Endodermal cell (in vitro differentiated cells): ENCODE measurements around the gene ZFAND4. TPM values are rescaled to one million over a fixed set of nuclear protein-coding genes. Genes with fewer than 3 reads are reported as not detected.

ENCODE experiments used
- DNase-seq: peaks from one replicate; pipeline ENCODE4 v3.0.0-alpha.2; 2017
- H3K27ac ChIP-seq: 2 replicates; pipeline ENCODE4 v1.5.1; 2013; ENCODE audit warnings: mild to moderate bottlenecking, low read depth, low read length, moderate library complexity
- H3K27me3 ChIP-seq: 2 replicates; pipeline ENCODE4 v1.6.1; 2013; ENCODE audit warnings: mild to moderate bottlenecking, low read length, moderate library complexity; ENCODE audit not compliant: insufficient read depth, control insufficient read depth, poor library complexity, severe bottlenecking
- H3K36me3 ChIP-seq: 2 replicates; pipeline ENCODE4 v1.7.0; 2013; ENCODE audit warnings: mild to moderate bottlenecking, low read length, moderate library complexity; ENCODE audit not compliant: control insufficient read depth, insufficient read depth
- H3K4me1 ChIP-seq: one replicate; pipeline ENCODE4 v1.7.0; 2013; ENCODE audit warnings: low read length; ENCODE audit not compliant: control insufficient read depth, insufficient read depth
- H3K4me3 ChIP-seq: 2 replicates; pipeline ENCODE4 v1.5.1; 2013; ENCODE audit warnings: mild to moderate bottlenecking, low read length, moderate library complexity
- H3K9ac ChIP-seq: 2 replicates; pipeline ENCODE4 v1.6.1; 2013; ENCODE audit warnings: mild to moderate bottlenecking, low read length, moderate library complexity; ENCODE audit not compliant: poor library complexity, severe bottlenecking; ENCODE audit errors: extremely low read depth
- H3K9me3 ChIP-seq: 2 replicates; pipeline ENCODE4 v1.6.1; 2013; ENCODE audit warnings: mild to moderate bottlenecking, low read length, moderate library complexity; ENCODE audit not compliant: control insufficient read depth
- H3K27ac Mint-ChIP-seq: 2 replicates; pipeline ENCODE4 v1.8.0; 2020; ENCODE audit warnings: mixed read lengths
- H3K27me3 Mint-ChIP-seq: 2 replicates; pipeline ENCODE4 v1.8.0; 2021; ENCODE audit warnings: mild to moderate bottlenecking, mixed read lengths; ENCODE audit not compliant: insufficient read depth
- H3K36me3 Mint-ChIP-seq: 2 replicates; pipeline ENCODE4 v1.8.0; 2020; ENCODE audit warnings: low read depth, mixed read lengths
- H3K4me1 Mint-ChIP-seq: 2 replicates; pipeline ENCODE4 v1.8.0; 2020; ENCODE audit warnings: mixed read lengths
- H3K4me3 Mint-ChIP-seq: 2 replicates; pipeline ENCODE4 v1.8.0; 2020; ENCODE audit warnings: mild to moderate bottlenecking, moderate library complexity, mixed read lengths
- H3K9me3 Mint-ChIP-seq: 2 replicates; pipeline ENCODE4 v1.8.0; 2020; ENCODE audit warnings: mild to moderate bottlenecking, mixed read lengths
- WGBS, 2 experiments: methylation state at CpG; one replicate each; pipeline versions ENCODE4 v1.1.5 to v1.1.7; 2013; ENCODE audit warnings: missing lambda C conversion rate in 2 of 2, mixed read lengths in 1 of 2; ENCODE audit not compliant: insufficient coverage in 1 of 2, insufficient read length in 1 of 2; 5-methylcytosine and 5-hydroxymethylcytosine counted together
- total RNA-seq, 2 donors: library from RNA; stranded (reverse); fragmentation: NEBNext Ultra II Directional in 1 of 2; extraction: Animal tissue kit (Norgen Biotek cat#: 25700) in 1 of 2; gene quantifications; 2 replicates in 1 of 2; 3 replicates in 1 of 2; pipeline ENCODE4 v1.2.1, GENCODE V29; 2021
- TF ChIP-seq, protein P1 (sequence below): fragments of 200-600 bp; sonication (generic); conservative IDR thresholded peaks from 2 replicates; pipeline ENCODE4 v1.5.0; 2021; ENCODE audit warnings: antibody characterized with exemption, mild to moderate bottlenecking

ZFAND4 gene
- total RNA-seq, 2 donors from 2014 or later: 13.4 to 16.8 TPM

DNA sequence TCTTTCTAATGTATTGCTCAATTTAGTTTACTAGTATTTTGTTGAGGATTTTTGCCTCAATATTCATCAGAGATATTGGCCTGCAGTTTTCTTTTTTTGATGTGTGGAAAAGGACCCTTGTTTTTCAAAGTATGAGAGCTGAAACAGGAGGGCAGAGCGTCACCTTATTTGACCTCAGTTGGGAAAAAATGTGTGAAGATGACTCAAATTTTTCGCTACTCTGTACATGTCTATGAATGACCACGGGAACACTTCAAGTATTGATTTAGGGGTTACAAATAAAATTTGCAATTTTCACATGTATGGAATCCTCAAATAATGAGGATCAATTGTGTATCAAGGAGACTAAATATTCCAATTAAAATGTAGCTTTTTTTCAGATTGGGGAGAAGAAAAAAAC, 103.1 kb downstream of the ZFAND4 start:
- H3K4me3 Mint-ChIP-seq: no peak overlapping the region
- H3K4me1 ChIP-seq: no peaks in the 10 kb centered on the region
- peaks cover 37% of the 10 kb centered on the region for H3K9me3 Mint-ChIP-seq
- WGBS, 2 experiments: 98 to 100% methylated on average over 3 of the region's 3 CpGs
- no peak overlapping the region for H3K4me3 ChIP-seq
- no peaks in the 10 kb centered on the region for H3K36me3 ChIP-seq
- H3K36me3 Mint-ChIP-seq: peaks cover 20% of the 10 kb centered on the region
- no peak overlapping the region for H3K27ac Mint-ChIP-seq
- TF ChIP-seq, protein P1, sequence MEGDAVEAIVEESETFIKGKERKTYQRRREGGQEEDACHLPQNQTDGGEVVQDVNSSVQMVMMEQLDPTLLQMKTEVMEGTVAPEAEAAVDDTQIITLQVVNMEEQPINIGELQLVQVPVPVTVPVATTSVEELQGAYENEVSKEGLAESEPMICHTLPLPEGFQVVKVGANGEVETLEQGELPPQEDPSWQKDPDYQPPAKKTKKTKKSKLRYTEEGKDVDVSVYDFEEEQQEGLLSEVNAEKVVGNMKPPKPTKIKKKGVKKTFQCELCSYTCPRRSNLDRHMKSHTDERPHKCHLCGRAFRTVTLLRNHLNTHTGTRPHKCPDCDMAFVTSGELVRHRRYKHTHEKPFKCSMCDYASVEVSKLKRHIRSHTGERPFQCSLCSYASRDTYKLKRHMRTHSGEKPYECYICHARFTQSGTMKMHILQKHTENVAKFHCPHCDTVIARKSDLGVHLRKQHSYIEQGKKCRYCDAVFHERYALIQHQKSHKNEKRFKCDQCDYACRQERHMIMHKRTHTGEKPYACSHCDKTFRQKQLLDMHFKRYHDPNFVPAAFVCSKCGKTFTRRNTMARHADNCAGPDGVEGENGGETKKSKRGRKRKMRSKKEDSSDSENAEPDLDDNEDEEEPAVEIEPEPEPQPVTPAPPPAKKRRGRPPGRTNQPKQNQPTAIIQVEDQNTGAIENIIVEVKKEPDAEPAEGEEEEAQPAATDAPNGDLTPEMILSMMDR: no peak
- no peaks in the 10 kb centered on the region for H3K27me3 Mint-ChIP-seq
- no peak for DNase-seq
- H3K4me1 Mint-ChIP-seq: peaks cover 6% of the 10 kb centered on the region
- H3K27me3 ChIP-seq: no peaks in the 10 kb centered on the region
- H3K9ac ChIP-seq: no peak overlapping the region
- H3K9me3 ChIP-seq: no peaks in the 10 kb centered on the region
- no peak overlapping the region for H3K27ac ChIP-seq

DNA sequence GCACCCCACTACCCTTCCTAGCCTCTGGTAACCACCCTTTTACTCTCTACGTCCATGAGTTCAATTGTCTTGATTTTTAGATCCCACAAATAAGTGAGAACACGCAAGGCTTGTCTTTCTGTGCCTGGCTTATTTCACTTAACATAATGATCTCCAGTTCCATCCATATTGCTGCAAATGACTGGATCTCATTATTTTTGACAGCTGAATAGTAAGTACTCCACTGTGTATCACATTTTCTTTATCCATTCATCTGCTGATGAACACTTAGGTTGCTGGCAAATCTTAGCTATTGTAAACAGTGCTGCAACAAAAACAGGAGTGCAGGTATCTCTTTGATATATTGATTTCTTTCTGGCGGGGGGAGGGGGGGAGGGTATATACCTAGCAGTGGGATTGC, 106.2 kb downstream of the ZFAND4 start:
- H3K9me3 ChIP-seq: peaks cover 8% of the 10 kb centered on the region
- no peaks in the 10 kb centered on the region for H3K27me3 ChIP-seq
- peaks cover 4% of the 10 kb centered on the region for H3K4me1 Mint-ChIP-seq
- H3K9me3 Mint-ChIP-seq: peaks cover 30% of the 10 kb centered on the region
- peaks cover 19% of the 10 kb centered on the region for H3K36me3 Mint-ChIP-seq
- H3K4me3 Mint-ChIP-seq: no peak overlapping the region
- no peak overlapping the region for H3K27ac Mint-ChIP-seq
- H3K27me3 Mint-ChIP-seq: no peaks in the 10 kb centered on the region
- H3K9ac ChIP-seq: no peak overlapping the region
- no peaks in the 10 kb centered on the region for H3K4me1 ChIP-seq
- no peak for DNase-seq
- H3K27ac ChIP-seq: no peak overlapping the region
- H3K36me3 ChIP-seq: no peaks in the 10 kb centered on the region
- 90 to 93% methylated on average over 2 to 3 of the region's 3 CpGs for WGBS, 2 experiments
- TF ChIP-seq, protein P1: no peak
- no peak overlapping the region for H3K4me3 ChIP-seq

Other genes starting within 250 kb of the ZFAND4 start
- 10 to 100 TPM; 38.6 to 53.4 TPM for gene WASHC2C, start 54.5 kb upstream of the ZFAND4 start, total RNA-seq
- 10 to 100 TPM; 44.2 to 48.3 TPM for gene AGAP4, start 174.7 kb upstream of the ZFAND4 start, total RNA-seq